Stimulated activated CD8-positive, alpha-beta memory T cell treated with anti-CD3 and anti-CD28 coated beads, Interleukin-4, amount 100 ng/mL, for 48 hours (primary cell): ENCODE results near the gene CFAP97D1.
A peak's percentile ranks its signal among the peaks of the same experiment; 100 is the strongest.

Source experiments
- DNase-seq: peaks from one replicate; pipeline ENCODE4 v3.0.0-alpha.2; 2020

The CFAP97D1 gene

DNA sequence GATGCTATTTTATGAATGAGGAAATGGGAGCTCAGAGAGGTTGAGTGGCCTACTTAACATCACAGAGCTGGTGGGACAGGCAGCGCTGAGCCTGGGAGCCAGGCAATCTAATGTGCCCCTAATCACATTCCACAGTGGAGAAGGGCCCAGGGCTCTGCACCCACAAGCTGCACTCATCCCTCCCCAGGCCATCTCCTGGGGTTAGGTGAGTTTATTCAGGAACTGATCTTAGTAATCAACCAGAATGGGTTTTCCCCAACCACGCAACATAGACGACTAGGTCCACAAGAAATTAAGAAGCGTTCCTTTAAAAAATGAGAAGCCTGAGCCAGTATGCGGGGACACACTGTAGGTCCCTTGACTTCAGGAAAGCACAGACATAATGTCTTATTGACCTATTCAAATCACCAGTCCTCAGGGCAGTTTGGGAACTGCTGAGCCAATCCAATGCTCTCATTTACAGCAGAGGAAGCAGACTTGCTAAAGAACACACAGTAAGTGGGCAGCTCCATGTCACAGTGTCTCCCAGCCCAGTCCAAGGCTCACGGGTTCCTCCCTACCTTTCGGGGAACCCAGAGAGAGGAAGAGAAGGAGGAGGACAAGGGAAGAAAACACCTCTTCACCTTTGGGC, 50.4 kb downstream of the CFAP97D1 start:
- peak; percentile 29 for DNase-seq

DNA sequence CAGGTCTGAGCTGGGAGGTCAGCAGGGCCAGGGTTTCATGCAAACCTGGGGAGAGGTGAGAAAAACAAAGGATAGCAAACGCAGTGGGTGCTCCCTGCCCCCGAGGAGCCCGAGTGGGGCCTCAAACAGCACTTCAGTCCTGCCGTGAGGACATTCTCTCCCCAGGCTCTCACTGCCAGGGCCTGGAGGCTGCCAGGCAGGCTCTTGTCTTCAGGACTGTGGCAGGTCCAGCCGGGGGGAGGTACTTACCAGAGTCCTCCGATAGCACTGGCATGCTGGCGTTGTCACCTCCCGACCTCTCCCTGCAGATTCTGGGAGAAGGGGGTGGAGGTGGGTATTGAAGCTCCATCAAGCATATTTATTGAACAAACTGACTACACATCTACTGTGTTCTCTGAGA, 51.4 kb downstream of the CFAP97D1 start:
- no peak for DNase-seq

DNA sequence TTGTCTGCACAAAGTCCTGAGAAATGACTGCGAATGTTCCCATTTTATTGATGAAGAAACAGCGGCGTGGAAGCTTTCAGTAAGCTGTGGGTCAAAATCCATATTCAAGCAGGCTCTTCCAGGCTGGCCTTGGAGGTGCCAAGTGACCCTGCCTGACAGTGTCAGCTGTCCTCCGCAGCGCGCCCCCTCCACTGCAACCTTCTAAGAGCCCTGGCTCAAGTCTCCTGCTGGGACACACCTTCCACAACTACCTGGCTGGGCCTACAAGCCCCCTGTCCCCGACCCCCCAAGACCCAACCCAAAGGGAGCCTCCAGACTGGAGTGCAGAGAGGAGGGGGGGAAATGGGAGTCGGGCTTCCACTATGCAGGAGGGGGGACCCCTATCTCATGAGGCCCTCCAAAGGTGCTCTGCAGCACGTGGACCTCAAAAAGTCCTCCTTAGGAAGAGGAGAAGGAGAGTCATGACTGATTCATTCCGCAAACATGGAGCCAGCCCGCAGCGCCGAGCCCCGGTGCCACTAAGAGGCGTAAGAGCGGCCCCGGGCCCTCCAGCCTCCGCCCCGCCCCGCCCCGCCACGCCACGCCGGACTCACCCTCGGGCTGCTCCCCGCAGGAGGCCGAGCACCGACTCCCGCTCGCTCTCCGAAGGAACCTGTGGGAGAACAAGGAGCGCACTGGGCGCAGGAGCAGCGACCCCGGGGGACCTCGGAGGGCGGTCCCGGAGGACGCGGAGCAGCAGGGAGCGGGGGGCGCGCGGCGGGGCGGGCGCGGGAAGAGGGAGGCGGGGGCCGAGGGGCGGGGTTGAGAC, 52.1 kb downstream of the CFAP97D1 start:
- peak; percentile 39 for DNase-seq

DNA sequence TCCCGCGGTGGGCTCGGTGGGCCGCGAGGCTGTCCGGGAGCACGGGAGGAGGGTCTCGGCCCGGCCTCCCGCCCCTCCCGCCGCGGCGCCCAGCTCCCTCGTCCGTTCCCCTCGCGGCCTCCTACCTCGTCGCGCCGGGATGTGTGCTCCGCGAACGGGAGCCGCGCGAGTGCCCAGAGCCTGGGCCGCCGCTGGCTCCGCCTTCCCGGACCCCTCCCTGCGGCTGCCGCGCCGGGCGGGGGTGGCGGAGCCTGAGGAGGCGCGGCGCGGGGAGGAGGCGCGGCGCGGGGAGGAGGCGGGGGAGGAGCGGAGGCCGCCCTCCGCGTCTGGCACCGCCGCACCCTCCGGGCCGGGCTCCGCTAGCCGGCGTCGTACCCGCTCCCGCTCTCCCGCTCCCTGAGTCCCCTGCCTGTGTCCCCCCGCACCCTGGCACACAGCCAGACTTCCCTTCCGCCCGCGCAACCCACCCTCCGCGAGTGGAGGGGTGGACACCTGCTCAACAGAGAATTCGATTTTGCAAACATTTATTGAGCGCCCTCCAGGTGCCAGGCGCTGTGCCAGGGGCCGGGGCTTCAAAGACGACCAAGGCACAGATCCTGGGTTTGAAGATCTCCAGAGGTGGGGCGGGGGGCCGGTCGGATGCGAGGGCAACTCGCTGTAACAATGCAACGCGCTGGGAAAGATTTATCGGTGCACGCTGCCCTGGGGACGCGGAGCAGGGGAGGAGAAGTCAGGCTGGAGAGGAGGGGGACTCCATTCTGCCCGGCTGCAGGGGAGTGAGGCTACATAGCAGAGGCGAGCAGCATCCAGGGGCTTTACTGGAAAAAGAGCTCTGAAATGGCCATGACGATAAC, 53.0 kb downstream of the CFAP97D1 start, which contains the start of gene MPP3:
TSS of gene MPP3 (minus strand) at position 171 of the 854 bp plus-strand sequence. CDS start 1,240 bp downstream, outside the sequence.
- DNase-seq: peak; percentile 39

DNA sequence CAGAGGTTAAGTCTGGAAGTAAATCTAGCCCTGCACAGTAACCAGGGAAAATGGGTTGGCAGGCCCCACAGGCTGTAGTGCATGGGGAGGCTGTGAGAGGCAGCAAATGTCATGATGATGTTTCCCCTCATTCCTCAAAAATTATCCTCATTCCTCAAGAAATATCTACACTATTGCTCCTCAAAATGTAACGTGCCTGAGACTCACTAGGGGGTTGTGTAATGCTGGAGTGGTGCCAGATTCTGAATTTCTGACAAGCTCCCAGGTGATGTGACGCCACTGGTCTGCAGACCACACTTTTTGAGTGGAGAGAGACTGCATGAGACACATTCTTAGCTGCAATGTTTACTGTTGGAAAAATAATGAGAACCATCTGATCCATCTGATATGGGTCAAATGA, 53.9 kb downstream of the CFAP97D1 start:
- DNase-seq: no peak
